BLaER1 treated with 17β-estradiol and CSF1 and Interleukin-3, amounts not matched to agents 10 nM and 100 nM (cell line): Measurements from ENCODE around the gene PTGER3.
A peak's percentile ranks its signal among the peaks of the same experiment; 100 is the strongest.

Source experiments
- H3K27ac ChIP-seq, 11 experiments: shearing (Covaris generic); formaldehyde crosslinking; 2 replicates each; pipeline ENCODE4 v1.8.1; 2022
- H3K27me3 ChIP-seq, 11 experiments: shearing (Covaris generic); formaldehyde crosslinking; 2 replicates each; pipeline ENCODE4 v1.8.1; 2022
- H3K36me3 ChIP-seq, 11 experiments: shearing (Covaris generic); formaldehyde crosslinking; 2 replicates each; pipeline ENCODE4 v1.8.1; 2022
- H3K4me1 ChIP-seq, 10 experiments: shearing (Covaris generic); formaldehyde crosslinking; 2 replicates each; pipeline ENCODE4 v1.8.1; 2022
- H3K4me2 ChIP-seq, 11 experiments: shearing (Covaris generic); formaldehyde crosslinking; 2 replicates each; pipeline ENCODE4 v1.8.1; 2022
- H3K4me3 ChIP-seq, 10 experiments: shearing (Covaris generic); formaldehyde crosslinking; 2 replicates each; pipeline ENCODE4 v1.8.1; 2022
- H3K9ac ChIP-seq, 11 experiments: shearing (Covaris generic); formaldehyde crosslinking; 2 replicates each; pipeline ENCODE4 v1.8.1; 2022
- H3K9me3 ChIP-seq, 11 experiments: shearing (Covaris generic); formaldehyde crosslinking; replicated peaks in 1 of 11; 2 replicates each; pipeline ENCODE4 v1.8.1; 2022
- H4K20me1 ChIP-seq, 11 experiments: shearing (Covaris generic); formaldehyde crosslinking; 2 replicates each; pipeline ENCODE4 v1.8.1; 2022
- Cebpa-rat ChIP-seq, 11 experiments: shearing (Covaris generic); IDR thresholded peaks; 2 replicates each; pipeline ENCODE4 v1.8.1; 2022

Gene PTGER3

GRCh38 chr1:70979881-70980280 lies 67.7 kb downstream of the PTGER3 start:
- Histone ChIP-seq H3K4me2 (peak overlapping the region in 6 of 11 experiments; percentile 42 to 92 (median 70); a peak in 12 of 22 replicates), H3K27me3 (no peaks in the 10 kb centered on the region), H3K9me3 (no peaks in the 10 kb centered on the region), H3K9ac (peak overlapping the region in 2 of 11 experiments; percentile 3 to 49; a peak in 4 of 22 replicates), H4K20me1 (no peaks in the 10 kb centered on the region), H3K36me3 (no peaks in the 10 kb centered on the region), H3K4me3 (no peak overlapping the region), H3K4me1 (peaks cover 0 to 45% (median 16%) of the 10 kb centered on the region in 10 experiments; a peak in 11 of 20 replicates), H3K27ac (peak overlapping the region in 4 of 11 experiments; percentile 36 to 58 (median 46); a peak in 8 of 22 replicates)
- no peak for TF ChIP-seq Cebpa-rat (IDR thresholded peaks at IDR 0.05)

GRCh38 chr1:70979313-70979712 lies 68.3 kb downstream of the PTGER3 start:
- no peaks in the 10 kb centered on the region for H3K36me3 ChIP-seq
- no peak for TF ChIP-seq Cebpa-rat (IDR thresholded peaks at IDR 0.05)
- H3K9ac ChIP-seq: peak overlapping the region in 3 of 11 experiments; percentile 3 to 49 (median 11); a peak in 4 of 22 replicates
- peak overlapping the region in 4 of 11 experiments; percentile 36 to 58 (median 46); a peak in 9 of 22 replicates for H3K27ac ChIP-seq
- peak overlapping the region in 6 of 11 experiments; percentile 42 to 92 (median 70); a peak in 12 of 22 replicates for H3K4me2 ChIP-seq
- no peak overlapping the region for H3K4me3 ChIP-seq
- peaks cover 0 to 45% (median 16%) of the 10 kb centered on the region in 10 experiments; a peak in 11 of 20 replicates for H3K4me1 ChIP-seq
- H4K20me1 ChIP-seq: no peaks in the 10 kb centered on the region
- H3K9me3 ChIP-seq: no peaks in the 10 kb centered on the region
- no peaks in the 10 kb centered on the region for H3K27me3 ChIP-seq

DNA sequence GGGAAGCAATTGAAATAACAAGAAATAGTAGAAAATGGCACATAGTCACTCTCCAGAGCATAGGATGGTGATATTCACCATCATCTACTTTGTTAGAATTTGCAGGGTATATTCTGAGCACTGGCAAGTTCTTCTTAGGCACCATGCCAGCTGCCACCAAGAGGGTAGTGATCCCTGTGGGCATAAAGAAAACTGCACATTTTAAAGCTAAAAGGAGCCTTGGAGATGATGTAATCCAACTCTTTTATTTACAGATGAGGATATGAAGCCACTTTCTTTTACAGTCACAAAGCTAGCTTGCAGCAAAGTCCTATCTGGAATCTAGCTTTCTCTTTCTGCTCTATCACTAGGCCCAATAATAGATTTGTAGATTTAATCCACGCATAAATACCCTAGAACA lies 69.0 kb downstream of the PTGER3 start:
- H3K4me1 ChIP-seq: peaks cover 0 to 43% (median 16%) of the 10 kb centered on the region in 10 experiments; a peak in 11 of 20 replicates
- TF ChIP-seq Cebpa-rat (IDR thresholded peaks at IDR 0.05): no peak
- no peaks in the 10 kb centered on the region for H3K9me3 ChIP-seq
- peak overlapping the region in 5 of 11 experiments; percentile 51 to 92 (median 71); a peak in 9 of 22 replicates for H3K4me2 ChIP-seq
- H3K4me3 ChIP-seq: no peak overlapping the region
- no peaks in the 10 kb centered on the region for H3K27me3 ChIP-seq
- H3K27ac ChIP-seq: peak overlapping the region in 3 of 11 experiments; percentile 44 to 58 (median 48); a peak in 4 of 22 replicates
- H3K36me3 ChIP-seq: no peaks in the 10 kb centered on the region
- H3K9ac ChIP-seq: no peak overlapping the region
- no peaks in the 10 kb centered on the region for H4K20me1 ChIP-seq

DNA sequence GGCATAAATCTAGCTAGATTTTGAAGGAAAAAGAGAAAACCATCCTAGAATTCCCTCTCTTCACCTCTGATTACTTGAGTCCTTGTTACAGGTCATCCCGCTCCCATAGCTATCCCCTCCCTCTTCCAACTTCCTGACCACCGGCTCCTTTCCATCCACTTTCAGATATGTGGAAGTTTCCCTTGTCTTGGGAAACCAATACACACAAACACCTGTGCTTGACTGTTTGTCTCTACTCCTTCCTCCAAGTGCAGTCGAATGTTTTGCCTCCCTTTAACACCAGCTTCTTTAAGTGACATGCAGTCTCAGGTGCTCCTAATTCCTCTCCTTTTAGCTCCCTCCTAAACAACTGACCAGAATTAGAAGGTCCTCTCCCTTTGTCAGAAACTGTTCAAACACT lies 70.0 kb downstream of the PTGER3 start:
- Histone ChIP-seq H3K9me3 (no peaks in the 10 kb centered on the region), H3K27me3 (no peaks in the 10 kb centered on the region), H3K4me2 (peak overlapping the region in 1 of 11 experiments; percentile 81; a peak in 1 of 22 replicates), H3K4me1 (peaks cover 0 to 40% (median 16%) of the 10 kb centered on the region in 10 experiments; a peak in 11 of 20 replicates), H3K27ac (no peak overlapping the region), H3K36me3 (no peaks in the 10 kb centered on the region), H3K9ac (no peak overlapping the region), H4K20me1 (no peaks in the 10 kb centered on the region), H3K4me3 (no peak overlapping the region)
- no peak for TF ChIP-seq Cebpa-rat (IDR thresholded peaks at IDR 0.05)

- Histone ChIP-seq H3K4me2 (no peak overlapping the region), H3K4me3 (no peak overlapping the region), H3K27me3 (no peaks in the 10 kb centered on the region), H3K36me3 (no peaks in the 10 kb centered on the region), H3K9me3 (no peaks in the 10 kb centered on the region), H3K27ac (no peak overlapping the region), H4K20me1 (no peaks in the 10 kb centered on the region), H3K4me1 (peaks cover 0 to 40% (median 16%) of the 10 kb centered on the region in 10 experiments; a peak in 11 of 20 replicates), H3K9ac (no peak overlapping the region)
- no peak for TF ChIP-seq Cebpa-rat (IDR thresholded peaks at IDR 0.05)
Measured at GRCh38 chr1:70977041-70977440, 70.6 kb downstream of the PTGER3 start.

GRCh38 chr1:70973754-70974153 lies 73.9 kb downstream of the PTGER3 start:
- Histone ChIP-seq H3K9ac (no peak overlapping the region), H3K9me3 (no peaks in the 10 kb centered on the region), H3K4me3 (no peak overlapping the region), H4K20me1 (no peaks in the 10 kb centered on the region), H3K4me2 (no peak overlapping the region), H3K36me3 (no peaks in the 10 kb centered on the region), H3K27ac (no peak overlapping the region), H3K4me1 (peaks cover 0 to 12% (median under 1%) of the 10 kb centered on the region in 10 experiments; a peak in 9 of 20 replicates), H3K27me3 (no peaks in the 10 kb centered on the region)
- no peak for TF ChIP-seq Cebpa-rat (IDR thresholded peaks at IDR 0.05)

DNA sequence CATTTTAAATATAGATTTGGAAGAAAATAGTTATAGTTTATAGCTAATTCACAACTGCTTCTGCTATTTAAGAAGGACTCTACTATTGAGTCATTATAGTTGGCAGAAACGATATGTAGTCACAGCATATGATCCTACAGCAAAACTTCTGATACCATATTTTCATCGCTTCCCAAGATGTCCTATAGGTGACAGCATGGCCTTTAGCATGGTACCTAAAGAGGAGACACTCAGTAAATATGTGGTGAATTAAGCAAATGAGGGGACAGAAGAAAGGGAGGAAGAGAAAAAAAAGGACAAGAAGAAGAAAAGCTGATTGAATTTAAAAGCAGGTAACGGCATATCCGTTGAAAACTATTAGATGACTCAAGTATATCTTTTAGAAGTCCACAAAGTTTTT lies 77.2 kb downstream of the PTGER3 start:
- H3K4me2 ChIP-seq: no peak overlapping the region
- H3K9me3 ChIP-seq: no peaks in the 10 kb centered on the region
- TF ChIP-seq Cebpa-rat (IDR thresholded peaks at IDR 0.05): no peak
- no peak overlapping the region for H3K4me3 ChIP-seq
- H3K9ac ChIP-seq: no peak overlapping the region
- H3K27me3 ChIP-seq: no peaks in the 10 kb centered on the region
- no peaks in the 10 kb centered on the region for H3K4me1 ChIP-seq
- no peaks in the 10 kb centered on the region for H4K20me1 ChIP-seq
- no peak overlapping the region for H3K27ac ChIP-seq
- no peaks in the 10 kb centered on the region for H3K36me3 ChIP-seq

DNA sequence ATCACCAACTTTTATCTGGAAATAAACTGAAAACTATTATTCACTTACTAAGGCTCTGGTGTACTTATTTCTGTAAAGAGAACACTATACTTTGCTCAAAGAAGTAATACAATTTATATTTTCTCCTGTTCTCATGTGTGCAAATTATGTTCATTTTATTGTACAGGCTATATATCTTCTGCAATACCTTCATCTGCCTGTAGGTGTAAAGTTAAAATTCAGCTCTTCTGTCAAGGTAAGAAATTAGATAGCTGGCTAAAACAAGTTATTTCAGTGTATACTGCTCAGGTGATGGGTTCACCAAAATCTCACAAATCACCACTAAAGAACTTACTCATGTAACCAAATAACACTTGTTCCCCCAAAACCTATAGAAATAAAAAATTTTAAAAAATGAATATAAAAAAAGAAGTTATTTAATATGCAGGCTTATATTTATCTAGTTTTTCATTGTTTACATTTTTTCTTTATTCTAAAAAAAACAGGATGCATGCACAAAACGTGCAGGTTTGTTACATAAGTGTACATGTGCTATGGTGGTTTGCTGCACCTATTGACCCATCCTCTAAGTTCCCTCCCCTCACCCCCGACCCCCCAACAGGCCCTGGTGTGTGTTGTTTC lies 81.5 kb downstream of the PTGER3 start:
- no peak for TF ChIP-seq Cebpa-rat (IDR thresholded peaks at IDR 0.05)
- no peaks in the 10 kb centered on the region for H3K4me1 ChIP-seq
- no peak overlapping the region for H3K9ac ChIP-seq
- H3K27ac ChIP-seq: no peak overlapping the region
- H3K36me3 ChIP-seq: no peaks in the 10 kb centered on the region
- H3K4me3 ChIP-seq: no peak overlapping the region
- H3K27me3 ChIP-seq: no peaks in the 10 kb centered on the region
- peaks cover 0 to 12% (median 0%) of the 10 kb centered on the region in 11 experiments; a peak in 5 of 22 replicates for H3K9me3 ChIP-seq
- H4K20me1 ChIP-seq: no peaks in the 10 kb centered on the region
- no peak overlapping the region for H3K4me2 ChIP-seq

DNA sequence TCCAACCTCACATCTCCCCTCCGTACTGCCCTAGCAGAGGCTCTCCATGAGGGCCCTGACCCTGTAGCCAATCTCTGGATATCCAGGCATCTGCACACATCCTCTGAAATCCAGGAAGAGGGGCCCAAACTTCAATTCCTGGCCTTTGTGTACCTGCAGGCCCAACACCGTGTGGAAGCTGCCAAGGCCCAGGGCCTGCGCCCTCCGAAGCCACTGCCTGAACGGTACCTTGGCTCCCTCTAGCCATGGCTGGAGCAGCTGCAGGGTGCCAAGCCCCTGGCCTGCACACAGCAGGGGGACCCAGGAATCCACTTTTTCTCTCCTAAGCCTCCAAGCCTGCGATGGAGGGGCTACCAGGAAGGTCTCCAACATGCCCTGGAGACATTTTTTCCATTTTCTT lies 84.2 kb downstream of the PTGER3 start:
- H3K27ac ChIP-seq: no peak overlapping the region
- H3K4me2 ChIP-seq: no peak overlapping the region
- no peak overlapping the region for H3K9ac ChIP-seq

More for the DNA sequence above, 84.2 kb downstream of the PTGER3 start:
- no peak overlapping the region for H3K4me3 ChIP-seq
- H3K27me3 ChIP-seq: no peaks in the 10 kb centered on the region
- no peak for TF ChIP-seq Cebpa-rat (IDR thresholded peaks at IDR 0.05)
- no peaks in the 10 kb centered on the region for H3K4me1 ChIP-seq
- H4K20me1 ChIP-seq: no peaks in the 10 kb centered on the region
- peaks cover 0 to 12% (median 0%) of the 10 kb centered on the region in 11 experiments; a peak in 6 of 22 replicates for H3K9me3 ChIP-seq
- no peaks in the 10 kb centered on the region for H3K36me3 ChIP-seq
